GM19328 (cell line): ENCODE data around the gene RAC2.

ENCODE experiments used
- ATAC-seq: cut with Tn5 transposase; IDR thresholded peaks from one replicate; pipeline ENCODE4 v1.9.1; 2021; ENCODE audit warnings: mild to moderate bottlenecking, moderate library complexity; ENCODE audit not compliant: unreplicated experiment

The RAC2 gene

DNA sequence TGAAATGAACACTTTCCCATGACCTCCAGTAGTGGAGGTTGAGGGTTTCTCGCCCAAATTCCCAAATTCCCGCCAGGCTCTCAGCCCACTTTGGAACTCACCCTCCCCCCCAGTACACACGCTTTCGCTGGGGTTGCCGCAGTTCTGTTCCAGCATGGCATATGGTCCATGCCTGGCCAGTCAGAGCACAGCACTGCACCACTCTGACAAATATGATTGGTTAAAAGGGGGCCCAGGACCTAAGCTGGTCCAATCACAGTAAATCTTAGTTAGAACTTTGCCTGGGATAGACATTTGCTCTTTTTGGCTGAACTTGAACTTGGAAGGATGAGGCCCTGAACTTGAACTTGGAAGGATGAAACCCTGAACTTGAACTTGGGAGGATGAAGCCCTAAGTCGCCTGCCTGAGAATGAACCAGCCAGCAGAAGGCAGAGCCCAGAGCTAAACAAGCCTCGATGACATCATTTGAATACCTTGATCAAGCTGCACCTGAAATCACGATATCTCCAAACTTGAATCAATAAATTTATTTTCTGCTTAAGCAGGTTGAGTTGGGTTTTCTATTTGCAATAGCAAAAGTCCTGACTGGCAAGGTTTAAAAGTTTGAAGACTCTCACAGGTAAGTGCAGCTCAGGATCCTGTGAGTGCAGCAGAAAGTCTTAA is 19.2 kb downstream of the RAC2 start:
- ATAC-seq, result no peak

GRCh38 chr22:37223965-37224551 is 20.0 kb downstream of the RAC2 start:
- no peak for ATAC-seq

DNA sequence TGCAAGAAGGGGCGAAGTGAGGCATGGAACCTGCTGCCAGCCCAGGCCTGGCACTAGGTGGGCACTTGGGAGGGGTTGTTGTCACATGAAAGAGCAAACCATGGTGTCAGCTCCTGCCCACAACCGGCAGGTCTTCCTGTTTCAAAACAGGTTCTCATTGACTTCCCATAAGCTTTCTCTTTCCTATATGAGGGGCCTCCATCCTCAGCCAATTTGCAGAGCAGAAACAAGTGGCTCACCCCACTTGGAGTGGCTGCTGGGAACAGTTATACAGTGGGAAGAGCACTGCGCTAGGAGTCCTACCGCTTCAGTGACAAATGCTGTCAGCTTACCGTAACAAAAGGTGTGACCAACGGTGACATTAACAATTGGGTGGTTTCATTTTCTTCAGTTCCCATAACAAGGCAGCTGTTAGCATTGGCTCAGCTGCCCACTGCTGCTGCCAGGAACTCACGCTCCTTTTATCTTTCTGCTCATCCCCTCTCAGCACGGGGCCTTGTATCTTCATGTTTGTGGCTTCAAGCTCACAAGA is 21.6 kb downstream of the RAC2 start:
- no peak for ATAC-seq

- no peak for ATAC-seq
Observed at GRCh38 chr22:37221424-37222333, 22.4 kb downstream of the RAC2 start.

GRCh38 chr22:37220543-37220981 is 23.5 kb downstream of the RAC2 start:
- ATAC-seq, result no peak

- ATAC-seq, result no peak
Observed at GRCh38 chr22:37219533-37219932, 24.5 kb downstream of the RAC2 start.

GRCh38 chr22:37218771-37219411 is 25.2 kb downstream of the RAC2 start:
- peak; percentile 73 for ATAC-seq

DNA sequence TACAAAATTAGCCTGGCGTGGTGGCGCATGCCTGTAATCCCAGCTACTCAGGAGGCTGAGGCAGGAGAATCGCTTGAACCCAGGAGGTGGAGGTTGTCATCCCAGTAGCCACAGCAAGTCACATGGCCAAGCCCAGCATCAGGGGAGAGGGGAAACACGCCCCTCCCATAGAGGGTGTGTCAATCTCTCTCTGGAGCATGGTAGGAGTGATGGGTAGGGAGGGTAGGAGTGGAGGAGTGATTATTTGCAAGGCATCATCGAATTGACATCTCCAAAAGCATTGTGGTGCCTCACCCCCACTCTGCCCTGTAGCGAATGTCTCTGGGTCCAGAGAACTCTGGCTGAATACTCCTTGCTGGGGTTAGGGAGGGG is 25.7 kb downstream of the RAC2 start:
- no peak for ATAC-seq

DNA sequence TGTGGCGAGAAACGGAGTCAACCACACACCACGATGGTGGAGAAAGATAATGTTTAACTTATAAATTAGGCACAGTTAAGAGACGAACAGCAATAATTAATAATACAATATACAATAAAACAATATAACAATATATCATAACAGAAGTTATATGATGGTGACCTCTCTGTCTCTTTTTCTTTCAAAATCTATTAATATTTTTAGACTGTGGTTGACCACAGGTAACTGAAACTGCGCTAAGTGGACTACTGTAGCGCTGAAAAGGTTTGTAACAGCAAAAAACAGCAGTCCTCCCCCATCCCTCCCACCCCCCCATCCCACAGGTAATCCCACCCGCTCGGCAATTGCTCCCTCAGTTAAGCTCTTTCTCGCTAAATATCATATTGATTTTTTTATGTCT is 28.2 kb downstream of the RAC2 start:
- ATAC-seq, result no peak

DNA sequence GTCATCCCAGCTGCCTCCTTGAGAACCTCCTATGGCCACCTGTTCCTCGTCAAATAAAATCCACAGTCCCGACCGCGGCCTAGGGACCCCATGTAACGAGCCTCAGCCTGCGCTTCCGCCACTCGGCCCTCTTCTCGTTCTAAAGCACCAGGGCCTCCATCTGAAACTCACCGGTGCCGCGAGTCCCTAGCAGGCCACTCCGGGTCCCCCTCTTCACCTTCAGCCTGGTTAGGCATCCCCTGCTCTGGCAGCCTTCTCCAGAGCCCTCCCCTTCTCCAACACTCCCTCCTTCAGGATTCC is 29.4 kb downstream of the RAC2 start:
- no peak for ATAC-seq

DNA sequence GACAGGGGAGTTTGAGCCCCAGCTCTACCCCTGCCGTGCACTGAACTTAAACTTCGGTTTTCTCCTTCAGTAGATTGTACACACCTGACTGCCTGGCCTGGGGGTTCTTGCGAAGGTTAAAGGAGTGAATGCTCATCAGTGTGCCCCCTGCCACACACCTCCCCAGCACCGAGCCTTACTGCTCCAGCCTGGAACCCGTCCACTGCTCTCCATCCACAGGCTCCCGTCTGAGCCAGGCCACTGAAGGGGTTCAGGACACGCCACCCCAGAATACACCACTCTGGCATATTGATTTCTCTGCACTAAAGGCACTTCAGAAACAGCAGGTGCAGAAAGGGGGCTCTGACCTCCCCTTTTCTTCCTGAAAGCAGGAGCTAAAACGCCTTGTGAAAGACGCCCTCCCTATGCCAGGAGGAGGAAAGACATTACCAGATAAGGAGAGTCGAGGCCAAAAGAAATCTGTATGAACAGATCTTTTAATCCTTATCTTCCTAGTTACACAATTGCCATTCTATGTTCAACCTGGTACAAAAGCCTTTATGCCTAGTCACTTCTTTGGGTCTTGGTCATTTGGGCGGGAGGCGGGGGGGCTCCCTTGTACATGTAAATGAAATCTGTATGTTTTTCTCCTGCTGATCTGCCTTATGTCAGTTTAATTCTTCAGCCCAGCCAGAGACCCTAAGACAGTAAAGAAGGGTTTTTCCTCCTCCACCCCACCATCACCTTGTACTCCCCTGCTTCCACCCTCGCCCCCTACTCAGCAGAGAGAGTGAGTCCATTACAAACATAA is 29.9 kb downstream of the RAC2 start:
- ATAC-seq, result no peak

- ATAC-seq, result no peak
Observed at GRCh38 chr22:37213218-37213855, 30.7 kb downstream of the RAC2 start.

DNA sequence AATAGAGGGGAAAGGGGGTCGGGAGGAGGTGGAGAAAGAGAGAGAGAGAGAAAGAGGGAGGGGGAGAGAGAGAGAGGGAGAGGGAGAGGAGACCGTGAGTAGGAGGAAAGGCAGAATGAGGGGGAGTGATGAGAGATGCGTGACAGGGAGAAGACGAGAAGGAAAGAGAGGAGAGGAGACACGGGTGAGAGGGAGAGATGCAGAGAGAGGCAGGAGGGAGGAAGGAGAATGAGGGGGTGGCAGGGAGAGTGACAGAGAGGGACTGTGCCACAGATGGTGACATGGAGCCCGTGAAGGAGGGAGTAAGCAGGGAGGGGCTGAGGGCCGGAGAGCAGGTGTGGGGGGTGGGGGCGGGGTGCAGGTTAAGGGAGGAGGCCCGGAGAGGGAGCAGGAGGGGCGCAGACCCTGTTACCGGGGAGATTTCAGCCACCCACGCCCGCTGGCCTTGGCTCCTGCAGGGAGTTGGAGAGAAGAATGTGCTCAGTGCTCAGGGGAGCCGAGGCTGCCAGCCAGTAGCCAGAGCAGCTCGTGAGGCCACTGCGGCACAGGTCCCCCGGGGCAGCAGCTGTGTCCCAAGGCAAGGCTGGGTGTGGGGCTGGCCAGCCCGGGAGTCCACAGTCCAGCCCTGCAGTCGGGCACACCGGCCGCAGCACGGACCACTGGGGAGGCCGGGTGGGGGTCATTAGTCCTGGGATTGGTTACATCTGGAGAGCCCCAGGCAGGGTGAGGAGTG is 31.7 kb downstream of the RAC2 start, which contains the start of gene SSTR3:
TSS of gene SSTR3 (minus strand) at position 304 of the 733 bp plus-strand sequence. CDS start 4,674 bp downstream, outside the sequence.
- no peak for ATAC-seq

DNA sequence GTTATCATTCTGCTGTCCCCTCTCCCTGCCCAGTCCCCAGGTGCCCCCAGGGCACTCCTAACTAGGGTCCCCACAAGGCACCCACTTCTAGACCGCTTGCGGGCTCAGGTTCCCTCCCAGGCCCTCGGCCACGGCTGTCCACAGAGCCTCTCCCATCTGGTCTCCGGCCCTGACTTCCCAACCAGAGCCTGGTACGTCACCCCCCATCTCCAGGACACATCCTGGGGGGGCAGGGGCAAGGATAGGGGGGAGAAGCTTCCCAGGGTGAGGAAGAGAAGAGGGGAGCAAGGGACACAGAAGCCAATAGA is 32.2 kb downstream of the RAC2 start:
- no peak for ATAC-seq

DNA sequence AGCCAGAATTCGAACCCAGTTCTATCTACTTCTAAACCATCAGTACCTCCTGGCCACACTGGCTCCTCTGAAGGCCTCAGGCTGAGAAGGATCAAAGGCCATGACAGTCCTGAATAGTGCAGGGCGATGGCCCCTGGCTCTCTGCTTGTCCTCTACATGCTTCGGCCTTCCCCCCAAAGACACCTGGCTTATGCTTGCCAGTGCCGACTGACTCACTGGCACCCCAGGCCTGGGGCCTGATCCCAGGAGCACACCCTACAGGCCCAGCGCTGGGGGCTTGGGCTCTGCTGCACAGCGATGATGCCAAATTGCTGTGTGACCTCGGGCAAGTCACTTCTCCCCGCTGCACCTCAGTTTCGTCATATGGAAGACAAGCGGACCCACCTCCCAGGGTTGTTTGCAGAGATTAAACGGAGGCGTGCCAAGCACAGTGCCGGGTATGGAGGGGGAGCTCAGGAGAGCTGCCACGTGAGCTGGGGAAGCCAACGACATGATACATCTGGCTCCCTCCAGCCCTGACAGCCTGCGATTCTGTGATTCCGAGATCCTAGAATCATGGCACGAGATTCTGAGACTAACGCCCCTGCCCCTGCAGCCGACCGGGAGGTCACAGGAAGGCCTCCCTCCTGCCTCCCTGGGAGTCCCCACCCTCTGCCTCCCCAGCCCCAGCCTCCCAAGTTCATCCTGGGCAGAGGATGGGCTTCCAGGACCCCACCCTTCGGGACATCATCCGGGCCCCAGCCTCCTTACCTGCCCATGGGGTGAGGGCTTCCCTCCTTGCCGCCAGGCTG is 32.8 kb downstream of the RAC2 start:
- no peak for ATAC-seq

GRCh38 chr22:37210041-37210803 is 33.8 kb downstream of the RAC2 start:
- no peak for ATAC-seq

- ATAC-seq, result no peak
Observed at GRCh38 chr22:37209140-37209845, 34.8 kb downstream of the RAC2 start.
